ENCODE results near the gene SYNE1. TPM values are rescaled to one million over a fixed set of nuclear protein-coding genes. Genes with fewer than 3 reads are reported as not detected.
A peak's percentile ranks its signal among the peaks of the same experiment; 100 is the strongest.

SYNE1 gene
- polyA plus RNA-seq, 1 donor from 2014 or later = 38.5 TPM

DNA sequence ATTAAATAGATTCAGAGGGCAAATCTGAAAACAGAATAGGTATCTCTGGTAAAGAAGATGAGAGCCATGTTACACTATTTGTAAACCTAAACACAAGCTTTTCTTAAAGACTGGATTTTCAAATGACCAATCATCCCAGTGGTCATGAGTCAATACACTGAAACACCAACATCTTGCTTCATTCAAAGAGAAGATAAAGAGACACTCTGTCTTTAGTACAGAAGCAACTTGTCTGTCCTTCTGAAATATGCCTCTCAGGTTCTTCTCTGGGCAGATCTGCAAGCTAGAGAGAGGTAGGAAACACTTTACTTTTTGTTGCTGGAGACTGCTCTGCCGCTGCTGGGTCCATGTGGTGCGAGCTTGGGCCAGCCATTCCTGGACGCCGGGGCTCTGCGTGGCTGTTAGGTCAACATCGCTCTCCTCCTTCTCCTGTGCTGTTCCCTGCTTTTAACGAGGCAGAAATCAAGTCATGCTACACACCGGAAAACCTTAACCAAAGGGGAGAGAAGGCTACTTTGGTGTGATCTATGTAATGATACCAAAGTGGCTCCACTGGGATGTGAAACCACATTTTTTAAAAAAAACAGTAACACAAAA, 368.2 kb downstream of the SYNE1 start:
- Histone ChIP-seq H4K20me1 (ENCODE audit: insufficient read depth) (no peaks in the 10 kb centered on the region), H3K9me3 (ENCODE audit: low read length) (no peaks in the 10 kb centered on the region), H2AFZ (ENCODE audit: low read depth, low read length) (no peak overlapping the region), H3K79me2 (replicated peaks; ENCODE audit: insufficient read depth, low read length) (no peaks in the 10 kb centered on the region), H3F3A (ENCODE audit: insufficient read depth, low read length, poor library complexity, severe bottlenecking) (no peaks in the 10 kb centered on the region), H3K9ac (ENCODE audit: low read length) (no peak overlapping the region), H3K9me2 (ENCODE audit: insufficient read depth, low read length) (no peaks in the 10 kb centered on the region), H3K4me3 (ENCODE audit: low read length) (no peak overlapping the region), H3K4me2 (ENCODE audit: low read length) (no peak overlapping the region), H3K36me3 (ENCODE audit: insufficient read depth, low read length) (peaks cover 6% of the 10 kb centered on the region), H3K27ac (ENCODE audit: low read length) (no peak overlapping the region), H3K27me3 (ENCODE audit: insufficient read depth, low read depth, low read length) (no peaks in the 10 kb centered on the region)
- TF ChIP-seq EP300 (conservative IDR thresholded peaks at IDR 0.05; ENCODE audit: poor library complexity, severe bottlenecking) = no peak

DNA sequence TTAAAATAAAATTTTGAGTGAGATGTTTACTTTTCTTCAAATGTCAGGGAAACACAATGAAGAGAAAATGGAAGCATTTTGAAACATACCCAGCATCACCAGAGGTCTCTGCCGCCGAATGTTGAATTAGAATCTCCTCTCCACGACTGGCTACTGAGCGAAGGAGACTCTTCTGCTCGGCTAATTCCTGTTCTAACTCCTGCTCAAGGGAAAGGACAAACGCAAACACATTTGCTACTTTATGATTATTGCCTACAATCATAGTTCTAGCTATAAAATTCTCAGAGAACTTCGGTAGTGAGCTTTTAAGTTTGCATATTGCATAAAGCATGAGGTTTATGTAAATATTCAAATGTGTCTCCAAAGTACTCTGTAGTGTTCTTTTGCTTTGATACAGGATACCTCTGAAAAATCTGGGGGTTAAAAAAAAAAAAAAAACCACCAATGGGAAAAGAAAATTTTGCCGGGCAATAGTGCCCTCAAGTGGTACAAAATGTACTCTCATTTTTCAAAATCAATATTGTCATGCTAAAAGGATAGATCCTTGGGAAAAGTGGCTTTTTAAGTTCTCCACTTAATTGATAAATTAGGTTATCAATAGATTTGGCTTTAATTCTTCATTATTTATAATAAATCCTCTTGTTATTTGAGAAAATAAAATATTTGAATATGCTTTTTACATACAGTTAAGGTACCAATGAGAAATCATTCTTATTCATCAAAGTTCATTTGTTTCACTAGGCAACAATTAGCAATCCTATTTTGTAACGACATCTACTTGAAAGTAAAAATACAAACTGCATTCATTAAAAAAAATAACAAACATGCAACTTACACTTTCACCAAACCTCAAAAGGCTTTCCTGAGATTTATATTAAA, 369.0 kb downstream of the SYNE1 start:
- H3K9me3 ChIP-seq (ENCODE audit: low read length) = no peaks in the 10 kb centered on the region
- H3K36me3 ChIP-seq (ENCODE audit: insufficient read depth, low read length) = peaks cover 6% of the 10 kb centered on the region
- H3F3A ChIP-seq (ENCODE audit: insufficient read depth, low read length, poor library complexity, severe bottlenecking) = no peaks in the 10 kb centered on the region
- no peak overlapping the region for H3K4me2 ChIP-seq (ENCODE audit: low read length)
- no peaks in the 10 kb centered on the region for H4K20me1 ChIP-seq (ENCODE audit: insufficient read depth)
- no peaks in the 10 kb centered on the region for H3K27me3 ChIP-seq (ENCODE audit: insufficient read depth, low read depth, low read length)
- H3K4me3 ChIP-seq (ENCODE audit: low read length) = no peak overlapping the region
- H3K9me2 ChIP-seq (ENCODE audit: insufficient read depth, low read length) = no peaks in the 10 kb centered on the region
- H3K9ac ChIP-seq (ENCODE audit: low read length) = no peak overlapping the region
- no peaks in the 10 kb centered on the region for H3K79me2 ChIP-seq (replicated peaks; ENCODE audit: insufficient read depth, low read length)
- no peak overlapping the region for H3K27ac ChIP-seq (ENCODE audit: low read length)
- H2AFZ ChIP-seq (ENCODE audit: low read depth, low read length) = no peak overlapping the region
- TF ChIP-seq SMC3 (conservative IDR thresholded peaks at IDR 0.05; ENCODE audit: poor library complexity) (peak; percentile 69), POLR2AphosphoS5 (IDR thresholded peaks at IDR 0.05) (no peak), RAD21 (conservative IDR thresholded peaks at IDR 0.05) (peak; percentile 76), EZH2 (IDR thresholded peaks at IDR 0.05; ENCODE audit: borderline replicate concordance, insufficient read depth, low read length, poor library complexity, severe bottlenecking) (no peak)
- TF ChIP-seq, protein P1, sequence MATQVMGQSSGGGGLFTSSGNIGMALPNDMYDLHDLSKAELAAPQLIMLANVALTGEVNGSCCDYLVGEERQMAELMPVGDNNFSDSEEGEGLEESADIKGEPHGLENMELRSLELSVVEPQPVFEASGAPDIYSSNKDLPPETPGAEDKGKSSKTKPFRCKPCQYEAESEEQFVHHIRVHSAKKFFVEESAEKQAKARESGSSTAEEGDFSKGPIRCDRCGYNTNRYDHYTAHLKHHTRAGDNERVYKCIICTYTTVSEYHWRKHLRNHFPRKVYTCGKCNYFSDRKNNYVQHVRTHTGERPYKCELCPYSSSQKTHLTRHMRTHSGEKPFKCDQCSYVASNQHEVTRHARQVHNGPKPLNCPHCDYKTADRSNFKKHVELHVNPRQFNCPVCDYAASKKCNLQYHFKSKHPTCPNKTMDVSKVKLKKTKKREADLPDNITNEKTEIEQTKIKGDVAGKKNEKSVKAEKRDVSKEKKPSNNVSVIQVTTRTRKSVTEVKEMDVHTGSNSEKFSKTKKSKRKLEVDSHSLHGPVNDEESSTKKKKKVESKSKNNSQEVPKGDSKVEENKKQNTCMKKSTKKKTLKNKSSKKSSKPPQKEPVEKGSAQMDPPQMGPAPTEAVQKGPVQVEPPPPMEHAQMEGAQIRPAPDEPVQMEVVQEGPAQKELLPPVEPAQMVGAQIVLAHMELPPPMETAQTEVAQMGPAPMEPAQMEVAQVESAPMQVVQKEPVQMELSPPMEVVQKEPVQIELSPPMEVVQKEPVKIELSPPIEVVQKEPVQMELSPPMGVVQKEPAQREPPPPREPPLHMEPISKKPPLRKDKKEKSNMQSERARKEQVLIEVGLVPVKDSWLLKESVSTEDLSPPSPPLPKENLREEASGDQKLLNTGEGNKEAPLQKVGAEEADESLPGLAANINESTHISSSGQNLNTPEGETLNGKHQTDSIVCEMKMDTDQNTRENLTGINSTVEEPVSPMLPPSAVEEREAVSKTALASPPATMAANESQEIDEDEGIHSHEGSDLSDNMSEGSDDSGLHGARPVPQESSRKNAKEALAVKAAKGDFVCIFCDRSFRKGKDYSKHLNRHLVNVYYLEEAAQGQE (IDR thresholded peaks at IDR 0.05; ENCODE audit: borderline replicate concordance) = no peak
- TF ChIP-seq, protein P2, sequence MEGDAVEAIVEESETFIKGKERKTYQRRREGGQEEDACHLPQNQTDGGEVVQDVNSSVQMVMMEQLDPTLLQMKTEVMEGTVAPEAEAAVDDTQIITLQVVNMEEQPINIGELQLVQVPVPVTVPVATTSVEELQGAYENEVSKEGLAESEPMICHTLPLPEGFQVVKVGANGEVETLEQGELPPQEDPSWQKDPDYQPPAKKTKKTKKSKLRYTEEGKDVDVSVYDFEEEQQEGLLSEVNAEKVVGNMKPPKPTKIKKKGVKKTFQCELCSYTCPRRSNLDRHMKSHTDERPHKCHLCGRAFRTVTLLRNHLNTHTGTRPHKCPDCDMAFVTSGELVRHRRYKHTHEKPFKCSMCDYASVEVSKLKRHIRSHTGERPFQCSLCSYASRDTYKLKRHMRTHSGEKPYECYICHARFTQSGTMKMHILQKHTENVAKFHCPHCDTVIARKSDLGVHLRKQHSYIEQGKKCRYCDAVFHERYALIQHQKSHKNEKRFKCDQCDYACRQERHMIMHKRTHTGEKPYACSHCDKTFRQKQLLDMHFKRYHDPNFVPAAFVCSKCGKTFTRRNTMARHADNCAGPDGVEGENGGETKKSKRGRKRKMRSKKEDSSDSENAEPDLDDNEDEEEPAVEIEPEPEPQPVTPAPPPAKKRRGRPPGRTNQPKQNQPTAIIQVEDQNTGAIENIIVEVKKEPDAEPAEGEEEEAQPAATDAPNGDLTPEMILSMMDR (IDR thresholded peaks at IDR 0.05; ENCODE audit: poor library complexity, severe bottlenecking) = peak; percentile 71
